B cell (primary cell): ENCODE measurements around the gene NOC4L. TPM values are rescaled to one million over a fixed set of nuclear protein-coding genes. Genes with fewer than 3 reads are reported as not detected.

Source experiments
- ATAC-seq: fragments of 200-7000 bp; cut with Tn5 transposase; one replicate; pipeline ENCODE4 v1.10.0; 2021; ENCODE audit warnings: low read depth, mild to moderate bottlenecking, moderate number of reproducible peaks, moderate library complexity
- CTCF ChIA-PET: fragments of 350-600 bp; sonication (Branson Sonifier 250); formaldehyde crosslinking; loops from one replicate; lab custom pipeline; 2021; ENCODE audit warnings: antibody characterized with exemption, inconsistent platforms; lab: Charles Lee
- POLR2A ChIA-PET: fragments of 350-600 bp; sonication (Branson Sonifier 250); formaldehyde crosslinking; loops from one replicate; lab custom pipeline; 2021; ENCODE audit warnings: antibody characterized with exemption; lab: Charles Lee
- DNase-seq: peaks from one replicate; pipeline ENCODE4 v3.0.0; 2013
- H2AFZ ChIP-seq: 2 replicates; pipeline ENCODE4 v1.6.1; 2012; ENCODE audit warnings: mild to moderate bottlenecking, low read depth, low read length; ENCODE audit not compliant: insufficient read depth, poor library complexity, severe bottlenecking
- H3K27ac ChIP-seq, 2 donors: 1 replicate in 1 of 2; 2 replicates in 1 of 2; pipeline ENCODE4 v1.5.1; 2012 to 2013; ENCODE audit warnings: low read length in 2 of 2, mild to moderate bottlenecking in 2 of 2, moderate library complexity in 1 of 2
- H3K27me3 ChIP-seq, 4 experiments: fragments of 200-600 bp in 1 of 4; sonication (generic) in 1 of 4; replicated peaks in 1 of 4; 1 replicate in 2 of 4; 2 replicates in 2 of 4; pipeline versions ENCODE4 v1.6.1 to v1.7.0; 2013 to 2016; ENCODE audit warnings: low read length in 3 of 4, mild to moderate bottlenecking in 2 of 4, mixed read lengths in 1 of 4, moderate library complexity in 1 of 4; ENCODE audit not compliant: insufficient read depth in 4 of 4, control insufficient read depth in 3 of 4; ENCODE audit errors: control extremely low read depth in 1 of 4
- H3K36me3 ChIP-seq, 2 experiments: replicated peaks in 1 of 2; 1 replicate in 1 of 2; 2 replicates in 1 of 2; pipeline versions ENCODE4 v1.6.1 to v1.7.1; 2013; ENCODE audit warnings: low read length in 1 of 2; ENCODE audit not compliant: insufficient read depth in 2 of 2, control insufficient read depth in 1 of 2; ENCODE audit errors: control extremely low read depth in 1 of 2, extremely low read depth in 1 of 2
- H3K4me1 ChIP-seq, 2 donors: fragments of 200-600 bp in 1 of 2; sonication (generic) in 1 of 2; 1 replicate in 1 of 2; 2 replicates in 1 of 2; pipeline versions ENCODE4 v1.5.1 to v1.6.1; 2013 to 2017; ENCODE audit warnings: low read length in 2 of 2; ENCODE audit not compliant: control insufficient read depth in 2 of 2, insufficient read depth in 2 of 2
- H3K4me2 ChIP-seq: replicated peaks from 2 replicates; pipeline ENCODE3; 2012; ENCODE audit warnings: mild to moderate bottlenecking, low read depth, low read length; ENCODE audit not compliant: poor library complexity, severe bottlenecking
- H3K4me3 ChIP-seq, 5 experiments: fragments of 200-600 bp in 1 of 5; sonication (generic) in 1 of 5; 1 replicate in 3 of 5; 2 replicates in 2 of 5; pipeline versions ENCODE4 v1.5.1 to v1.7.0; 2011 to 2016; ENCODE audit warnings: low read length in 4 of 5, mild to moderate bottlenecking in 4 of 5, low read depth in 2 of 5, control low read depth in 1 of 5, moderate library complexity in 1 of 5; ENCODE audit not compliant: insufficient read depth in 1 of 5; ENCODE audit errors: control extremely low read depth in 1 of 5, extremely low read depth in 1 of 5
- H3K79me2 ChIP-seq: fragments of 200-600 bp; sonication (generic); one replicate; pipeline ENCODE4 v1.6.0; 2016; ENCODE audit warnings: low read length; ENCODE audit not compliant: control insufficient read depth, insufficient read depth
- H3K9ac ChIP-seq: fragments of 200-600 bp; sonication (generic); 2 replicates; pipeline ENCODE4 v1.6.1; 2017; ENCODE audit warnings: mild to moderate bottlenecking, low read length, moderate library complexity
- H3K9me3 ChIP-seq, 3 donors: one replicate each; pipeline versions ENCODE4 v1.6.1 to v1.7.1; 2013; ENCODE audit warnings: low read length in 2 of 3; ENCODE audit not compliant: control insufficient read depth in 2 of 3, insufficient read depth in 1 of 3; ENCODE audit errors: control extremely low read depth in 1 of 3
- H4K20me1 ChIP-seq: 2 replicates; pipeline ENCODE4 v1.6.0; 2012; ENCODE audit warnings: mild to moderate bottlenecking, low read length; ENCODE audit not compliant: insufficient read depth, control insufficient read depth, poor library complexity, severe bottlenecking
- H3K27ac Mint-ChIP-seq: one replicate; pipeline ENCODE4 v1.8.0; 2021; ENCODE audit warnings: mixed read lengths
- H3K27me3 Mint-ChIP-seq: one replicate; pipeline ENCODE4 v1.8.0; 2021; ENCODE audit warnings: mixed read lengths
- H3K4me1 Mint-ChIP-seq: one replicate; pipeline ENCODE4 v1.8.0; 2021; ENCODE audit warnings: mixed read lengths
- H3K4me3 Mint-ChIP-seq: one replicate; pipeline ENCODE4 v1.8.0; 2021; ENCODE audit warnings: mixed read lengths
- H3K9me3 Mint-ChIP-seq: one replicate; pipeline ENCODE4 v1.8.0; 2022; ENCODE audit warnings: mixed read lengths; ENCODE audit not compliant: insufficient read depth
- CTCF ChIP-seq: fragments of 200-600 bp; IDR thresholded peaks from one replicate; pipeline ENCODE4 v1.8.0; 2022; ENCODE audit warnings: antibody characterized with exemption, mild to moderate bottlenecking
- EZH2 ChIP-seq: IDR thresholded peaks from 2 replicates; pipeline ENCODE4 v1.6.1; 2012; ENCODE audit warnings: borderline replicate concordance, low read depth, mild to moderate bottlenecking, moderate library complexity, low read length; ENCODE audit not compliant: insufficient read depth, poor library complexity, severe bottlenecking
- WGBS: methylation state at CpG from one replicate; pipeline ENCODE4 v1.1.5; 2013; ENCODE audit warnings: missing lambda C conversion rate; ENCODE audit not compliant: insufficient coverage; 5-methylcytosine and 5-hydroxymethylcytosine counted together
- intact Hi-C: fragments of 100-400 bp; cut with micrococcal nuclease; formaldehyde crosslinking; loops from one replicate; pipeline ENCODE4 v1.10.0; 2022
- polyA plus RNA-seq: library from polyadenylated mRNA; depleted of rRNA; stranded (reverse); fragments of >200 nt; gene quantifications from 2 replicates; pipeline ENCODE4 v1.2.3, GENCODE V29; 2012
- total RNA-seq, 2 donors: library from RNA; stranded (reverse); fragments of 120-200 nt in 1 of 2; gene quantifications; 1 replicate in 1 of 2; 2 replicates in 1 of 2; pipeline versions ENCODE4 v1.2.3 to v1.2.4, GENCODE V29; 2013 to 2022

NOC4L gene
- total and polyA plus RNA-seq, 2 donors (not counting 1 experiment from before 2014, with no cell fraction given): 13.1 to 21.9 TPM

- DNase-seq (no peak), ATAC-seq (no peak)
- peaks cover 8% of the 10 kb centered on the region for H3K27me3 Mint-ChIP-seq
- Histone ChIP-seq H3K9ac (no peak overlapping the region), H4K20me1 (no peaks in the 10 kb centered on the region), H3K36me3 (no peaks in the 10 kb centered on the region), H3K27me3 (peaks cover 0 to 26% (median 2%) of the 10 kb centered on the region in 4 experiments), H2AFZ (no peak overlapping the region), H3K79me2 (no peaks in the 10 kb centered on the region), H3K4me1 (peaks cover 2% of the 10 kb centered on the region in 2 donors), H3K9me3 (peaks cover 0 to 2% (median 0%) of the 10 kb centered on the region in 3 donors), H3K4me2 (no peak overlapping the region), H3K27ac (no peak overlapping the region), H3K4me3 (no peak overlapping the region)
- ChIA-PET POLR2A (interaction anchor here (0.6 kb wide), 1 partner anchor 83 kb away, joined by 3 read pairs; no protein-coding TSS in a partner anchor), CTCF (no interaction called here)
- WGBS: 65% methylated on average over 30 of the region's 30 CpGs
- intact Hi-C loops: no loop called here
- no peaks in the 10 kb centered on the region for H3K4me1 Mint-ChIP-seq
- TF ChIP-seq EZH2: no peak
- no peak for TF ChIP-seq CTCF
- H3K27ac Mint-ChIP-seq: no peak overlapping the region
- no peaks in the 10 kb centered on the region for H3K9me3 Mint-ChIP-seq
- H3K4me3 Mint-ChIP-seq: no peak overlapping the region
Measured at GRCh38 chr12:132167611-132168310, 23.5 kb downstream of the NOC4L start.

- Histone ChIP-seq H3K4me1 (peaks cover 8 to 9% of the 10 kb centered on the region in 2 donors), H3K4me2 (no peak overlapping the region), H3K9me3 (no peaks in the 10 kb centered on the region), H2AFZ (no peak overlapping the region), H3K36me3 (no peaks in the 10 kb centered on the region), H3K27me3 (peaks cover 0 to 31% (median 5%) of the 10 kb centered on the region in 4 experiments), H4K20me1 (no peaks in the 10 kb centered on the region), H3K79me2 (no peaks in the 10 kb centered on the region), H3K27ac (no peak overlapping the region), H3K9ac (no peak overlapping the region), H3K4me3 (no peak overlapping the region)
- Mint-ChIP-seq H3K27ac (no peak overlapping the region), H3K4me3 (no peak overlapping the region), H3K27me3 (peaks cover 15% of the 10 kb centered on the region), H3K4me1 (peaks cover 6% of the 10 kb centered on the region), H3K9me3 (no peaks in the 10 kb centered on the region)
- WGBS: 92% methylated on average over 29 of the region's 31 CpGs
- ATAC-seq: no peak
- intact Hi-C loops: no loop called here
- CTCF ChIA-PET: no interaction called here
- DNase-seq: no peak
- TF ChIP-seq CTCF (no peak), EZH2 (no peak)
- POLR2A ChIA-PET: no interaction called here
Measured at GRCh38 chr12:132168311-132169031, 24.2 kb downstream of the NOC4L start.
